HEK293 (cell line): ENCODE results near the gene KRT8.
A peak's percentile ranks its signal among the peaks of the same experiment; 100 is the strongest.

ENCODE experiments used
- CTCF ChIA-PET: fragments of 350-600 bp; formaldehyde crosslinking; extraction: SDS; loops from one replicate; lab custom pipeline; 2021; ENCODE audit warnings: antibody characterized with exemption; lab: Yijun Ruan, JAX
- POLR2A ChIA-PET: fragments of 300-600 bp; formaldehyde crosslinking; extraction: SDS; loops from one replicate; lab custom pipeline; 2020; ENCODE audit warnings: antibody characterized with exemption, inconsistent platforms; lab: Yijun Ruan, JAX
- H3K27ac ChIP-seq: fragments of 200-500 bp; sonication (Bioruptor generic); 2 replicates; pipeline ENCODE4 v1.5.1; 2014; ENCODE audit warnings: low read depth, low read length, control low read depth, inconsistent platforms; ENCODE audit errors: extremely low read depth
- H3K36me3 ChIP-seq, 2 experiments: fragments of 200-500 bp in 1 of 2; sonication (Bioruptor generic) in 1 of 2; 1 replicate in 1 of 2; 2 replicates in 1 of 2; pipeline ENCODE4 v1.5.1; 2014 to 2017; ENCODE audit warnings: inconsistent platforms in 2 of 2, low read length in 2 of 2; ENCODE audit not compliant: control insufficient read depth in 2 of 2, insufficient read depth in 1 of 2
- H3K4me1 ChIP-seq: fragments of 200-500 bp; sonication (Bioruptor generic); 2 replicates; pipeline ENCODE4 v1.5.1; 2014; ENCODE audit warnings: mild to moderate bottlenecking, low read length, inconsistent platforms; ENCODE audit not compliant: control insufficient read depth, insufficient read depth
- H3K4me3 ChIP-seq: 2 replicates; pipeline ENCODE4 v1.5.1; 2011; ENCODE audit warnings: low read depth, mild to moderate bottlenecking, control low read depth, low read length, moderate library complexity
- H3K9me3 ChIP-seq: fragments of 200-500 bp; sonication (Bioruptor generic); 2 replicates; pipeline ENCODE4 v1.5.1; 2014; ENCODE audit warnings: low read depth, low read length, inconsistent platforms; ENCODE audit not compliant: control insufficient read depth, insufficient read depth
- GLIS2 ChIP-seq: fragments of 450-650 bp; formaldehyde crosslinking; IDR thresholded peaks from 2 replicates; pipeline ENCODE4 v1.5.1; 2016; ENCODE audit warnings: missing biosample characterization, missing genetic modification characterization
- IKZF3 ChIP-seq: fragments of 450-650 bp; IDR thresholded peaks from 2 replicates; pipeline ENCODE4 v1.5.0; 2018; ENCODE audit warnings: missing biosample characterization, mild to moderate bottlenecking, missing genetic modification characterization, moderate library complexity
- KLF1 ChIP-seq: fragments of 450-650 bp; formaldehyde crosslinking; IDR thresholded peaks from 2 replicates; pipeline ENCODE4 v1.5.1; 2016; ENCODE audit warnings: missing biosample characterization, missing genetic modification characterization
- KLF9 ChIP-seq: fragments of 450-650 bp; formaldehyde crosslinking; IDR thresholded peaks from 2 replicates; pipeline ENCODE4 v1.5.1; 2016; ENCODE audit warnings: missing biosample characterization, missing genetic modification characterization, low read depth
- MZF1 ChIP-seq: fragments of 450-650 bp; formaldehyde crosslinking; IDR thresholded peaks from 2 replicates; pipeline ENCODE4 v1.5.1; 2017; ENCODE audit warnings: missing biosample characterization, missing genetic modification characterization, borderline replicate concordance
- SP3 ChIP-seq: fragments of 450-650 bp; formaldehyde crosslinking; IDR thresholded peaks from 2 replicates; pipeline ENCODE4 v1.5.1; 2016; ENCODE audit warnings: missing biosample characterization, missing genetic modification characterization
- WT1 ChIP-seq: fragments of 450-650 bp; formaldehyde crosslinking; IDR thresholded peaks from 2 replicates; pipeline ENCODE4 v1.5.1; 2016; ENCODE audit warnings: missing biosample characterization, missing genetic modification characterization
- ZBTB17 ChIP-seq: fragments of 450-650 bp; formaldehyde crosslinking; IDR thresholded peaks from 2 replicates; pipeline ENCODE4 v1.5.1; 2016; ENCODE audit warnings: missing biosample characterization, missing genetic modification characterization
- ZBTB21 ChIP-seq: fragments of 450-650 bp; formaldehyde crosslinking; IDR thresholded peaks from 2 replicates; pipeline ENCODE4 v1.5.1; 2017; ENCODE audit warnings: missing biosample characterization, missing genetic modification characterization
- ZNF311 ChIP-seq: fragments of 450-650 bp; formaldehyde crosslinking; IDR thresholded peaks from 2 replicates; pipeline ENCODE4 v1.5.1; 2017; ENCODE audit warnings: missing biosample characterization, missing genetic modification characterization, borderline replicate concordance
- ZNF394 ChIP-seq: fragments of 450-650 bp; formaldehyde crosslinking; IDR thresholded peaks from 2 replicates; pipeline ENCODE4 v1.5.1; 2016; ENCODE audit warnings: missing biosample characterization, missing genetic modification characterization, mild to moderate bottlenecking, moderate library complexity, borderline replicate concordance
- ZNF521 ChIP-seq: fragments of 450-650 bp; formaldehyde crosslinking; IDR thresholded peaks from 2 replicates; pipeline ENCODE4 v1.5.1; 2017; ENCODE audit warnings: missing biosample characterization, mild to moderate bottlenecking, missing genetic modification characterization
- ZNF629 ChIP-seq: fragments of 450-650 bp; formaldehyde crosslinking; IDR thresholded peaks from 2 replicates; pipeline ENCODE4 v1.5.1; 2017; ENCODE audit warnings: missing biosample characterization, missing genetic modification characterization
- TF ChIP-seq, protein P1 (sequence below): fragments of 450-650 bp; formaldehyde crosslinking; IDR thresholded peaks from 2 replicates; pipeline ENCODE4; 2016; ENCODE audit warnings: missing biosample characterization, missing genetic modification characterization
- TF ChIP-seq, protein P2 (sequence below): fragments of 450-650 bp; formaldehyde crosslinking; IDR thresholded peaks from 2 replicates; pipeline ENCODE4 v1.5.1; 2016; ENCODE audit warnings: missing biosample characterization, missing genetic modification characterization
- TF ChIP-seq, protein P3 (sequence below): fragments of 450-650 bp; formaldehyde crosslinking; IDR thresholded peaks from 2 replicates; pipeline ENCODE4 v1.5.1; 2016; ENCODE audit warnings: missing biosample characterization, missing genetic modification characterization
- TF ChIP-seq, protein P4 (sequence below): fragments of 450-650 bp; formaldehyde crosslinking; IDR thresholded peaks from 2 replicates; pipeline ENCODE4 v1.5.1; 2017; ENCODE audit warnings: missing biosample characterization, missing genetic modification characterization
- TF ChIP-seq, protein P5 (sequence below): fragments of 450-650 bp; formaldehyde crosslinking; IDR thresholded peaks from 2 replicates; pipeline ENCODE4 v1.5.1; 2016; ENCODE audit warnings: missing biosample characterization, missing genetic modification characterization
- TF ChIP-seq, protein P6 (sequence below): fragments of 450-650 bp; formaldehyde crosslinking; IDR thresholded peaks from 2 replicates; pipeline ENCODE4 v1.5.1; 2016; ENCODE audit warnings: missing biosample characterization, missing genetic modification characterization
- TF ChIP-seq, protein P7 (sequence below): fragments of 450-650 bp; formaldehyde crosslinking; IDR thresholded peaks from 2 replicates; pipeline ENCODE4 v1.5.1; 2016; ENCODE audit warnings: missing biosample characterization, missing genetic modification characterization

KRT8 gene

DNA sequence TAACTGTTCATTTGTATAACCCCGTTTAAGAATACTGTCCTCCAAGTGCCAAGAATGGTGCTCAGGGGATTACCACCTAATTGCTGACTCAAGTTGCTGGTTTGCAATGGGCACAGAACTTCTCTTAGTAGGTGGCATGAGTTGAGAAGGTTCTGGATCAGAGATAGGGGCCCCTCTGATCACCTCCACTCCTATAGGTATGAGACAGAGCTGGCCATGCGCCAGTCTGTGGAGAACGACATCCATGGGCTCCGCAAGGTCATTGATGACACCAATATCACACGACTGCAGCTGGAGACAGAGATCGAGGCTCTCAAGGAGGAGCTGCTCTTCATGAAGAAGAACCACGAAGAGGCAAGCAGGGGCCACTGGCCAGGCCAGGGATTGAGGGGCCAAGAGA, 45.7 kb upstream of the KRT8 start (continued):
- TF ChIP-seq, protein P1, sequence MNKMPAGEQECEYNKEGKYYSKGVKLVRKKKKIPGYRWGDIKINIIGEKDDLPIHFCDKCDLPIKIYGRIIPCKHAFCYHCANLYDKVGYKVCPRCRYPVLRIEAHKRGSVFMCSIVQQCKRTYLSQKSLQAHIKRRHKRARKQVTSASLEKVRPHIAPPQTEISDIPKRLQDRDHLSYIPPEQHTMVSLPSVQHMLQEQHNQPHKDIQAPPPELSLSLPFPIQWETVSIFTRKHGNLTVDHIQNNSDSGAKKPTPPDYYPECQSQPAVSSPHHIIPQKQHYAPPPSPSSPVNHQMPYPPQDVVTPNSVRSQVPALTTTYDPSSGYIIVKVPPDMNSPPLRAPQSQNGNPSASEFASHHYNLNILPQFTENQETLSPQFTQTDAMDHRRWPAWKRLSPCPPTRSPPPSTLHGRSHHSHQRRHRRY = no peak
- TF ChIP-seq, protein P2, sequence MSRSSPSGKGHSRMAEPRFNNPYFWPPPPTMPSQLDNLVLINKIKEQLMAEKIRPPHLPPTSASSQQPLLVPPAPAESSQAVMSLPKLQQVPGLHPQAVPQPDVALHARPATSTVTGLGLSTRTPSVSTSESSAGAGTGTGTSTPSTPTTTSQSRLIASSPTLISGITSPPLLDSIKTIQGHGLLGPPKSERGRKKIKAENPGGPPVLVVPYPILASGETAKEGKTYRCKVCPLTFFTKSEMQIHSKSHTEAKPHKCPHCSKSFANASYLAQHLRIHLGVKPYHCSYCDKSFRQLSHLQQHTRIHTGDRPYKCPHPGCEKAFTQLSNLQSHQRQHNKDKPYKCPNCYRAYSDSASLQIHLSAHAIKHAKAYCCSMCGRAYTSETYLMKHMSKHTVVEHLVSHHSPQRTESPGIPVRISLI (tag by site-specific recombination) = no peak
- no peak for TF ChIP-seq ZNF521

DNA sequence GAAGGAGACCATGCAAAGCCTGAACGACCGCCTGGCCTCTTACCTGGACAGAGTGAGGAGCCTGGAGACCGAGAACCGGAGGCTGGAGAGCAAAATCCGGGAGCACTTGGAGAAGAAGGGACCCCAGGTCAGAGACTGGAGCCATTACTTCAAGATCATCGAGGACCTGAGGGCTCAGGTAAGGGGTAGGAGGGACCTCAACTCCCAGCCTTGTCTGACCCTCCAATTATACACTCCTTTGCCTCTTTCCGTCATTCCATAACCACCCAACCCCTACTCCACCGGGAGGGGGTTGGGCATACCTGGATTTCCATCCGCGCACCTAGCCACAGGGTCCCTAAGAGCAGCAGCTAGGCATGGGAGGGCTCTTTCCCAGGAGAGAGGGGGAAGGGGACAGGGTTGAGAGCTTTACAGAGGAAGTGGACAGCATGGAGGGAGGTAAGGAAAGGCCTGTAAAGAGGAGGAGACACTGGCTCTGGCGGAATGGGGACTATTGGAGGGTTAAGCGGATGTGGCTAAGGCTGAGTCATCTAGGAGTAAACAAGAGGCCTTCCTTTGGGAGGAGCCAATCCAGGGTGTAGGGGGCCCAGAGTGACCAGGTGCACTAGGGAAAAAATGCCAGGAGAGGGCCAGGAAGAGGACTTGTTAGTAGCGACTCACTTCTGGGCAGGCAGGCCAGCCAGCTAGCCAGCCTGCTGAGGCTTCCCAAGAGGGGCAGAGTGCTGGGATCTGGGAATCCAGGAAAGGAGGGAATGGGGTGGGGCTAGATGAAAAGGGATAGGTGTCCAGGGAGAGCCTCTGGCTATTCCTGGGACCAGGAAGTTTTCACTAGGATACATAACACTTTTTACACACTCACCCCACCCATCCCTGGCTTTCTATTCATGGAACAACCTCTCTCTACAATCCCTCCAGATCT, 44.8 kb upstream of the KRT8 start:
- ChIA-PET CTCF (interaction anchor here (0.6 to 5.1 kb wide), 10 partner anchors 14 to 811 kb away, joined by 3 to 30 read pairs (median 3); partner anchors contain the start of gene KRT8), POLR2A (interaction anchor here (0.6 to 7.7 kb wide), 10 partner anchors 10 to 129 kb away, joined by 3 to 202 read pairs (median 6); partner anchors contain the start of genes KRT8 and SPRYD3)
- peak overlapping the region; percentile 65 for H3K4me3 ChIP-seq
- peak; percentile 86 for TF ChIP-seq ZNF629
- no peak for TF ChIP-seq ZNF311 (tag by site-specific recombination)
- TF ChIP-seq, protein P3, sequence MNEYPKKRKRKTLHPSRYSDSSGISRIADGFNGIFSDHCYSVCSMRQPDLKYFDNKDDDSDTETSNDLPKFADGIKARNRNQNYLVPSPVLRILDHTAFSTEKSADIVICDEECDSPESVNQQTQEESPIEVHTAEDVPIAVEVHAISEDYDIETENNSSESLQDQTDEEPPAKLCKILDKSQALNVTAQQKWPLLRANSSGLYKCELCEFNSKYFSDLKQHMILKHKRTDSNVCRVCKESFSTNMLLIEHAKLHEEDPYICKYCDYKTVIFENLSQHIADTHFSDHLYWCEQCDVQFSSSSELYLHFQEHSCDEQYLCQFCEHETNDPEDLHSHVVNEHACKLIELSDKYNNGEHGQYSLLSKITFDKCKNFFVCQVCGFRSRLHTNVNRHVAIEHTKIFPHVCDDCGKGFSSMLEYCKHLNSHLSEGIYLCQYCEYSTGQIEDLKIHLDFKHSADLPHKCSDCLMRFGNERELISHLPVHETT (tag by site-specific recombination) = peak; percentile 43; the same call in 1 of the 2 replicates
- peak; percentile 67 for TF ChIP-seq GLIS2
- peak; percentile 95 for TF ChIP-seq IKZF3 (tag by site-specific recombination)
- peak; percentile 55 for TF ChIP-seq ZBTB21
- TF ChIP-seq SP3 (tag by site-specific recombination) = peak; percentile 77
- peak; percentile 87 for TF ChIP-seq WT1 (tag by site-specific recombination)
- 0 out of 2 replicates have a peak, but pooled peaks have one; percentile 65 for TF ChIP-seq MZF1 (tag by site-specific recombination)
- peak; percentile 67 for TF ChIP-seq ZBTB17
- TF ChIP-seq, protein P4, sequence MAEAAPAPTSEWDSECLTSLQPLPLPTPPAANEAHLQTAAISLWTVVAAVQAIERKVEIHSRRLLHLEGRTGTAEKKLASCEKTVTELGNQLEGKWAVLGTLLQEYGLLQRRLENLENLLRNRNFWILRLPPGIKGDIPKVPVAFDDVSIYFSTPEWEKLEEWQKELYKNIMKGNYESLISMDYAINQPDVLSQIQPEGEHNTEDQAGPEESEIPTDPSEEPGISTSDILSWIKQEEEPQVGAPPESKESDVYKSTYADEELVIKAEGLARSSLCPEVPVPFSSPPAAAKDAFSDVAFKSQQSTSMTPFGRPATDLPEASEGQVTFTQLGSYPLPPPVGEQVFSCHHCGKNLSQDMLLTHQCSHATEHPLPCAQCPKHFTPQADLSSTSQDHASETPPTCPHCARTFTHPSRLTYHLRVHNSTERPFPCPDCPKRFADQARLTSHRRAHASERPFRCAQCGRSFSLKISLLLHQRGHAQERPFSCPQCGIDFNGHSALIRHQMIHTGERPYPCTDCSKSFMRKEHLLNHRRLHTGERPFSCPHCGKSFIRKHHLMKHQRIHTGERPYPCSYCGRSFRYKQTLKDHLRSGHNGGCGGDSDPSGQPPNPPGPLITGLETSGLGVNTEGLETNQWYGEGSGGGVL (tag by site-specific recombination) = peak; percentile 80
- TF ChIP-seq KLF9 (tag by site-specific recombination) = peak; percentile 41; the same call in 1 of the 2 replicates
- TF ChIP-seq KLF1 (tag by site-specific recombination) = peak; percentile 35; the same call in 1 of the 2 replicates
- TF ChIP-seq, protein P5, sequence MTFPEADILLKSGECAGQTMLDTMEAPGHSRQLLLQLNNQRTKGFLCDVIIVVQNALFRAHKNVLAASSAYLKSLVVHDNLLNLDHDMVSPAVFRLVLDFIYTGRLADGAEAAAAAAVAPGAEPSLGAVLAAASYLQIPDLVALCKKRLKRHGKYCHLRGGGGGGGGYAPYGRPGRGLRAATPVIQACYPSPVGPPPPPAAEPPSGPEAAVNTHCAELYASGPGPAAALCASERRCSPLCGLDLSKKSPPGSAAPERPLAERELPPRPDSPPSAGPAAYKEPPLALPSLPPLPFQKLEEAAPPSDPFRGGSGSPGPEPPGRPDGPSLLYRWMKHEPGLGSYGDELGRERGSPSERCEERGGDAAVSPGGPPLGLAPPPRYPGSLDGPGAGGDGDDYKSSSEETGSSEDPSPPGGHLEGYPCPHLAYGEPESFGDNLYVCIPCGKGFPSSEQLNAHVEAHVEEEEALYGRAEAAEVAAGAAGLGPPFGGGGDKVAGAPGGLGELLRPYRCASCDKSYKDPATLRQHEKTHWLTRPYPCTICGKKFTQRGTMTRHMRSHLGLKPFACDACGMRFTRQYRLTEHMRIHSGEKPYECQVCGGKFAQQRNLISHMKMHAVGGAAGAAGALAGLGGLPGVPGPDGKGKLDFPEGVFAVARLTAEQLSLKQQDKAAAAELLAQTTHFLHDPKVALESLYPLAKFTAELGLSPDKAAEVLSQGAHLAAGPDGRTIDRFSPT (tag by site-specific recombination) = peak; percentile 64
- TF ChIP-seq ZNF394 (tag by site-specific recombination) = peak; percentile 34; the same call in 1 of the 2 replicates
- TF ChIP-seq, protein P6, sequence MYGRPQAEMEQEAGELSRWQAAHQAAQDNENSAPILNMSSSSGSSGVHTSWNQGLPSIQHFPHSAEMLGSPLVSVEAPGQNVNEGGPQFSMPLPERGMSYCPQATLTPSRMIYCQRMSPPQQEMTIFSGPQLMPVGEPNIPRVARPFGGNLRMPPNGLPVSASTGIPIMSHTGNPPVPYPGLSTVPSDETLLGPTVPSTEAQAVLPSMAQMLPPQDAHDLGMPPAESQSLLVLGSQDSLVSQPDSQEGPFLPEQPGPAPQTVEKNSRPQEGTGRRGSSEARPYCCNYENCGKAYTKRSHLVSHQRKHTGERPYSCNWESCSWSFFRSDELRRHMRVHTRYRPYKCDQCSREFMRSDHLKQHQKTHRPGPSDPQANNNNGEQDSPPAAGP = peak; percentile 96
- TF ChIP-seq, protein P7, sequence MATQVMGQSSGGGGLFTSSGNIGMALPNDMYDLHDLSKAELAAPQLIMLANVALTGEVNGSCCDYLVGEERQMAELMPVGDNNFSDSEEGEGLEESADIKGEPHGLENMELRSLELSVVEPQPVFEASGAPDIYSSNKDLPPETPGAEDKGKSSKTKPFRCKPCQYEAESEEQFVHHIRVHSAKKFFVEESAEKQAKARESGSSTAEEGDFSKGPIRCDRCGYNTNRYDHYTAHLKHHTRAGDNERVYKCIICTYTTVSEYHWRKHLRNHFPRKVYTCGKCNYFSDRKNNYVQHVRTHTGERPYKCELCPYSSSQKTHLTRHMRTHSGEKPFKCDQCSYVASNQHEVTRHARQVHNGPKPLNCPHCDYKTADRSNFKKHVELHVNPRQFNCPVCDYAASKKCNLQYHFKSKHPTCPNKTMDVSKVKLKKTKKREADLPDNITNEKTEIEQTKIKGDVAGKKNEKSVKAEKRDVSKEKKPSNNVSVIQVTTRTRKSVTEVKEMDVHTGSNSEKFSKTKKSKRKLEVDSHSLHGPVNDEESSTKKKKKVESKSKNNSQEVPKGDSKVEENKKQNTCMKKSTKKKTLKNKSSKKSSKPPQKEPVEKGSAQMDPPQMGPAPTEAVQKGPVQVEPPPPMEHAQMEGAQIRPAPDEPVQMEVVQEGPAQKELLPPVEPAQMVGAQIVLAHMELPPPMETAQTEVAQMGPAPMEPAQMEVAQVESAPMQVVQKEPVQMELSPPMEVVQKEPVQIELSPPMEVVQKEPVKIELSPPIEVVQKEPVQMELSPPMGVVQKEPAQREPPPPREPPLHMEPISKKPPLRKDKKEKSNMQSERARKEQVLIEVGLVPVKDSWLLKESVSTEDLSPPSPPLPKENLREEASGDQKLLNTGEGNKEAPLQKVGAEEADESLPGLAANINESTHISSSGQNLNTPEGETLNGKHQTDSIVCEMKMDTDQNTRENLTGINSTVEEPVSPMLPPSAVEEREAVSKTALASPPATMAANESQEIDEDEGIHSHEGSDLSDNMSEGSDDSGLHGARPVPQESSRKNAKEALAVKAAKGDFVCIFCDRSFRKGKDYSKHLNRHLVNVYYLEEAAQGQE (tag by site-specific recombination) = peak; percentile 59

More for the DNA sequence above, 44.8 kb upstream of the KRT8 start:
- H3K27ac ChIP-seq = peak overlapping the region; percentile 82
- peaks cover 0 to 35% of the 10 kb centered on the region in 2 experiments; a peak in 1 of 3 replicates for H3K36me3 ChIP-seq
- peaks cover 7% of the 10 kb centered on the region; the same call in 1 of the 2 replicates for H3K4me1 ChIP-seq
- H3K9me3 ChIP-seq = no peaks in the 10 kb centered on the region
